CD4-positive, alpha-beta T cell (primary cell): ENCODE data around the gene AMBRA1. TPM values are rescaled to one million over a fixed set of nuclear protein-coding genes. Genes with fewer than 3 reads are reported as not detected.

Experiments used
- ATAC-seq: fragments of 200-7000 bp; cut with Tn5 transposase; one replicate; pipeline ENCODE4 v1.10.0; 2022; ENCODE audit warnings: mild to moderate bottlenecking; ENCODE audit not compliant: poor library complexity
- CTCF ChIA-PET: fragments of 350-600 bp; sonication (Branson Sonifier 250); formaldehyde crosslinking; loops from one replicate; lab custom pipeline; 2021; ENCODE audit warnings: antibody characterized with exemption, inconsistent platforms; lab: Charles Lee
- POLR2A ChIA-PET: fragments of 350-600 bp; sonication (Branson Sonifier 250); formaldehyde crosslinking; loops from one replicate; lab custom pipeline; 2021; ENCODE audit warnings: antibody characterized with exemption, inconsistent platforms; lab: Charles Lee
- DNase-seq, 14 experiments: peaks; one replicate each; pipeline ENCODE4 v3.0.0-alpha.2; 2013 to 2020; ENCODE audit warnings: mixed read lengths in 2 of 14
- H3K27ac ChIP-seq, 2 donors: one replicate each; pipeline versions ENCODE4 v1.5.1 to v1.7.0; 2013; ENCODE audit warnings: low read length in 2 of 2, low read depth in 1 of 2, mild to moderate bottlenecking in 1 of 2
- H3K27me3 ChIP-seq, 2 experiments: 1 replicate in 1 of 2; 2 replicates in 1 of 2; pipeline versions ENCODE4 v1.6.1 to v1.7.0; 2013; ENCODE audit warnings: low read length in 2 of 2, control low read depth in 1 of 2, mild to moderate bottlenecking in 1 of 2, moderate library complexity in 1 of 2; ENCODE audit not compliant: insufficient read depth in 2 of 2, control insufficient read depth in 1 of 2
- H3K36me3 ChIP-seq: one replicate; pipeline ENCODE4 v1.6.1; 2013; ENCODE audit warnings: low read length, control low read depth; ENCODE audit not compliant: insufficient read depth
- H3K4me1 ChIP-seq: one replicate; pipeline ENCODE4 v1.6.1; 2013; ENCODE audit warnings: low read length, control low read depth; ENCODE audit not compliant: insufficient read depth
- H3K4me3 ChIP-seq: one replicate; pipeline ENCODE4 v1.5.1; 2013; ENCODE audit warnings: mild to moderate bottlenecking, low read length, moderate library complexity
- H3K9me3 ChIP-seq, 2 experiments: 1 replicate in 1 of 2; 2 replicates in 1 of 2; pipeline versions ENCODE4 v1.6.1 to v1.7.0; 2013; ENCODE audit warnings: low read length in 2 of 2, mild to moderate bottlenecking in 2 of 2, control low read depth in 1 of 2, moderate library complexity in 1 of 2; ENCODE audit not compliant: control insufficient read depth in 1 of 2, insufficient read depth in 1 of 2
- H3K27ac Mint-ChIP-seq: one replicate; pipeline ENCODE4 v1.8.0; 2020; ENCODE audit warnings: mixed read lengths
- H3K27me3 Mint-ChIP-seq: one replicate; pipeline ENCODE4 v1.8.0; 2021; ENCODE audit warnings: mixed read lengths
- H3K36me3 Mint-ChIP-seq: one replicate; pipeline ENCODE4 v1.8.0; 2021; ENCODE audit warnings: low read depth, mixed read lengths
- H3K4me1 Mint-ChIP-seq: one replicate; pipeline ENCODE4 v1.8.0; 2021; ENCODE audit warnings: low read depth, mixed read lengths
- H3K4me3 Mint-ChIP-seq: one replicate; pipeline ENCODE4 v1.8.0; 2020; ENCODE audit warnings: mild to moderate bottlenecking, mixed read lengths
- H3K9me3 Mint-ChIP-seq: one replicate; pipeline ENCODE4 v1.8.0; 2020; ENCODE audit warnings: mixed read lengths
- intact Hi-C, 2 experiments: fragments of 100-400 bp; cut with DNase I in 1 of 2; cut with micrococcal nuclease in 1 of 2; formaldehyde crosslinking; loops; one replicate each; pipeline versions ENCODE4 v1.15.1 to v1.9.0; 2023 to 2025; cut with DNase I, micrococcal nuclease
- total RNA-seq, 174 experiments: library from RNA in 2 of 174; stranded (reverse) in 2 of 174; gene quantifications; one replicate each; pipeline ENCODE4 v1.2.3 and lab custom pipeline; 2021 to 2026
- TF ChIP-seq, protein P1 (sequence below): fragments of 200-600 bp; IDR thresholded peaks from one replicate; pipeline ENCODE4 v1.8.0; 2022; ENCODE audit warnings: antibody characterized with exemption, mild to moderate bottlenecking

Gene AMBRA1
- total RNA-seq, 2 experiments from 2014 or later, result 29.4 to 31.9 TPM

DNA sequence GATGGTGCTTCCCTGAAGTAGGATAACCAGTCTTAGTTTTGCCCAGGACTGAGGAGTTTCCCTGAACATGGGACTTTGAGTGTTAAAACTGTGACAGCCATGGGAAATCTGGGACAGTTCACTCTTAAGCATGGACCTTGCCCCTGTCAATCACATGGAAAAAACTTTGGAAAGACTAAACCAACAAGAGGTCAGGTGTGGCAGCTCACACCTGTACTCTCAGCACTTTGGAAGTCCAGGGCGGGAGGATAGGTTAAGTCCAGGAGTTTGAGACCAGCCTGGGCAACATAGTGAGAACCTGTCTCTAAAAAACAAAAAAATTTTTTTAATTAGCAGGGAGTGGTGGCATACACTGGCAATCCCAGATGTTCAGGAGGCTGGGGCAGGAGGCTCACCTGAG is 3.3 kb upstream of the AMBRA1 start:
- Mint-ChIP-seq H3K4me3 (no peak overlapping the region), H3K27ac (no peak overlapping the region), H3K27me3 (no peaks in the 10 kb centered on the region), H3K36me3 (peaks cover 15% of the 10 kb centered on the region), H3K4me1 (peaks cover 21% of the 10 kb centered on the region), H3K9me3 (no peaks in the 10 kb centered on the region)
- TF ChIP-seq, protein P1, sequence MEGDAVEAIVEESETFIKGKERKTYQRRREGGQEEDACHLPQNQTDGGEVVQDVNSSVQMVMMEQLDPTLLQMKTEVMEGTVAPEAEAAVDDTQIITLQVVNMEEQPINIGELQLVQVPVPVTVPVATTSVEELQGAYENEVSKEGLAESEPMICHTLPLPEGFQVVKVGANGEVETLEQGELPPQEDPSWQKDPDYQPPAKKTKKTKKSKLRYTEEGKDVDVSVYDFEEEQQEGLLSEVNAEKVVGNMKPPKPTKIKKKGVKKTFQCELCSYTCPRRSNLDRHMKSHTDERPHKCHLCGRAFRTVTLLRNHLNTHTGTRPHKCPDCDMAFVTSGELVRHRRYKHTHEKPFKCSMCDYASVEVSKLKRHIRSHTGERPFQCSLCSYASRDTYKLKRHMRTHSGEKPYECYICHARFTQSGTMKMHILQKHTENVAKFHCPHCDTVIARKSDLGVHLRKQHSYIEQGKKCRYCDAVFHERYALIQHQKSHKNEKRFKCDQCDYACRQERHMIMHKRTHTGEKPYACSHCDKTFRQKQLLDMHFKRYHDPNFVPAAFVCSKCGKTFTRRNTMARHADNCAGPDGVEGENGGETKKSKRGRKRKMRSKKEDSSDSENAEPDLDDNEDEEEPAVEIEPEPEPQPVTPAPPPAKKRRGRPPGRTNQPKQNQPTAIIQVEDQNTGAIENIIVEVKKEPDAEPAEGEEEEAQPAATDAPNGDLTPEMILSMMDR, result no peak
- no peaks in the 10 kb centered on the region for H3K36me3 ChIP-seq
- DNase-seq, result no peak
- CTCF ChIA-PET, result interaction anchor here (1.0 kb wide), 1 partner anchor 20 kb away, joined by 3 read pairs; the partner anchor contains the start of gene ATG13
- no peak for ATAC-seq
- no peaks in the 10 kb centered on the region for H3K27me3 ChIP-seq
- no peak overlapping the region for H3K4me3 ChIP-seq
- POLR2A ChIA-PET, result no interaction called here
- no peak overlapping the region for H3K27ac ChIP-seq
- H3K9me3 ChIP-seq, result no peaks in the 10 kb centered on the region
- intact Hi-C loops, result loop anchor here in 1 of 2 experiments (10.0 kb wide), 1 partner anchor 338 kb away; the partner anchor contains the start of gene CSTPP1
- H3K4me1 ChIP-seq, result peaks cover 13% of the 10 kb centered on the region

DNA sequence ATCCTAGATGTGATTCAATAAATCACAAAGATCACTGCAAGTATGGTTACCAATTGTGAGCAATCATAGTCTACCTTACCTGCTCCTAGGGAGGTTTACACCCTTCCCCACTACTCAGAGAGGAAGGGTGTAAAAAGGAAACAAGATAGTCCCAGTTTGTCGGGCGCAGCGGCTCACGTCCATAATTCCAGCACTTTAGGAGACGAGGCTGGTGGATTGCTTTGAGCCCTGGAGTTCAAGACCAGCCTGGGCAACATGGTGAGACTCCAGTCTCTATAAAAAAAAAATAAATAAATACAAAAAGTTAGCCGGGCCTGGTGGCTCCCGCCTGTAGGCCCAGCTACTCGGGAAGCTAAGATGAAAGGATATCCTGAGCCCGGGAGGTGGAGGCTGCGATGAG is 962 bp upstream of the AMBRA1 start:
- Mint-ChIP-seq H3K4me1 (peaks cover 36% of the 10 kb centered on the region), H3K27ac (no peak overlapping the region), H3K4me3 (peak overlapping the region; percentile 92), H3K9me3 (no peaks in the 10 kb centered on the region), H3K27me3 (no peaks in the 10 kb centered on the region), H3K36me3 (peaks cover 22% of the 10 kb centered on the region)
- TF ChIP-seq, protein P1, result no peak
- no peak for DNase-seq
- peaks cover 33% of the 10 kb centered on the region for H3K4me1 ChIP-seq
- intact Hi-C loops, result loop anchor here (1.0 to 10.0 kb wide), 5 partner anchors 22 to 677 kb away; partner anchors contain the start of genes ATG13 (in 1 of the 2), CSTPP1 (in 1 of the 2), HARBI1 (in 1 of the 2) and PEX16 (in 1 of the 2)
- H3K27ac ChIP-seq, result no peak overlapping the region
- ATAC-seq, result no peak
- ChIA-PET CTCF (interaction anchor here (0.7 to 1.6 kb wide), 2 partner anchors 23 to 33 kb away, joined by 5 to 6 read pairs; partner anchors contain the start of genes ATG13 and HARBI1), POLR2A (interaction anchor here (0.6 to 2.4 kb wide), 4 partner anchors 23 to 106 kb away, joined by 3 to 35 read pairs (median 18); partner anchors contain the start of genes ARHGAP1, ATG13, HARBI1 and ZNF408)
- H3K4me3 ChIP-seq, result no peak overlapping the region
- H3K9me3 ChIP-seq, result no peaks in the 10 kb centered on the region
- H3K27me3 ChIP-seq, result no peaks in the 10 kb centered on the region
- no peaks in the 10 kb centered on the region for H3K36me3 ChIP-seq

DNA sequence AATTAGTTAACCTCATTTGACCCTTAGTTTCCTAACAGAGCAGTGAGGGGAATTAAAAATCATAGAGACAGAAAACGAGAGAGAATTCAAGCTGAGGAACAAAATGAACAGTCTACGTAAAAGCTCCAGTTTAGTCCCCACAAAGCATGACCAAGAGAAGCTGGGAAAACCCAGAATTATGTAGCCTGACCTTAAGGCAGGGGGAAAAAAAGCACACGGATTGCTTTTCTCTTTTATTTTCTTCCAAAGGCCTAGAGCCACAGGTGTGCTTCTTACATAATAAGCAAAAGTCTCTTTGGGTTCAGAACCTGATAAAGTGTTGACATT is 514 bp upstream of the AMBRA1 start:
- CTCF ChIA-PET, result interaction anchor here (1.3 to 1.6 kb wide), 2 partner anchors 23 to 242 kb away, joined by 3 to 6 read pairs; partner anchors contain the start of genes ATG13 and HARBI1
- intact Hi-C loops, result loop anchor here (1.0 to 10.0 kb wide), 5 partner anchors 22 to 677 kb away; partner anchors contain the start of genes ATG13 (in 1 of the 2), CSTPP1 (in 1 of the 2), HARBI1 (in 1 of the 2) and PEX16 (in 1 of the 2)
- Histone ChIP-seq H3K4me3 (peak overlapping the region; percentile 94), H3K4me1 (peaks cover 33% of the 10 kb centered on the region), H3K27ac (peak overlapping the region in 1 of 2 donors; percentile 1), H3K36me3 (no peaks in the 10 kb centered on the region), H3K9me3 (no peaks in the 10 kb centered on the region), H3K27me3 (no peaks in the 10 kb centered on the region)
- ATAC-seq, result no peak
- POLR2A ChIA-PET, result interaction anchor here (0.6 to 2.4 kb wide), 15 partner anchors 13 to 926 kb away, joined by 3 to 35 read pairs (median 4); partner anchors contain the start of genes ARHGAP1, ATG13, DGKZ and HARBI1
- Mint-ChIP-seq H3K9me3 (no peaks in the 10 kb centered on the region), H3K4me3 (peak overlapping the region; percentile 92), H3K27me3 (no peaks in the 10 kb centered on the region), H3K36me3 (peaks cover 20% of the 10 kb centered on the region), H3K4me1 (peaks cover 38% of the 10 kb centered on the region), H3K27ac (peak overlapping the region; percentile 85)
- TF ChIP-seq, protein P1, result no peak
- DNase-seq, result peak in 2 of 14 experiments; percentile 12 to 13
